ENCODE data around the gene PTPRR.

DNA sequence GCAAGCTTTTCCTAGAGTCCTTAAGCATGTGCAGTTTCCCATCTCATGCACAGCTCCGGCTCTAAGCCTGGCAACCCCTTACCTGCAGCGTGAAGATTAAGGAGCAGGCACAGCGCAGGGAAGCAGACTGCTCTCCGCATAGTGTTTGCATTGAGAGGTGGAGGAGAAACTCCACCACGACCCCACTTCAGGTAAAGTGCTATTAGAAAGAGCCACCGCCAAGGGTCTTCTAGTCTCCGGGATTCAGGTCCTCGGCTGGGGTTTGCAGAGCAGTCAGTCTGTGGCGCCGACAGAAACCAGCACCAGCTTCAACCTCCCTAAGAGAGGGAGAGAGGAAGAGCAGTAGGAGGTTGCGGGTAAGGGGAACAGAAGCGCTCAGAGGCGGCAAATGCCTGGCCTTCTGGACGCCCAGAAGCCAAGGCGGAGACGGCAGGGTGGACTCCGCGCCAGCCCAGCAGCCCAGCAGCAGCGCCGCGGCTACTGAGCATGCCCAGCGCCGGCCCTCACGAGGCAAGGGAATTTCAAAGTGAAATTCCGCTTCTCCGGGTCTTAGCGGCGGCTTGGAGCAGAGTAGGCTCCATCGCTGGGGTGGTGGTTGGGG is at the start of gene PTPRR:
- TF ChIP-seq, protein P1, sequence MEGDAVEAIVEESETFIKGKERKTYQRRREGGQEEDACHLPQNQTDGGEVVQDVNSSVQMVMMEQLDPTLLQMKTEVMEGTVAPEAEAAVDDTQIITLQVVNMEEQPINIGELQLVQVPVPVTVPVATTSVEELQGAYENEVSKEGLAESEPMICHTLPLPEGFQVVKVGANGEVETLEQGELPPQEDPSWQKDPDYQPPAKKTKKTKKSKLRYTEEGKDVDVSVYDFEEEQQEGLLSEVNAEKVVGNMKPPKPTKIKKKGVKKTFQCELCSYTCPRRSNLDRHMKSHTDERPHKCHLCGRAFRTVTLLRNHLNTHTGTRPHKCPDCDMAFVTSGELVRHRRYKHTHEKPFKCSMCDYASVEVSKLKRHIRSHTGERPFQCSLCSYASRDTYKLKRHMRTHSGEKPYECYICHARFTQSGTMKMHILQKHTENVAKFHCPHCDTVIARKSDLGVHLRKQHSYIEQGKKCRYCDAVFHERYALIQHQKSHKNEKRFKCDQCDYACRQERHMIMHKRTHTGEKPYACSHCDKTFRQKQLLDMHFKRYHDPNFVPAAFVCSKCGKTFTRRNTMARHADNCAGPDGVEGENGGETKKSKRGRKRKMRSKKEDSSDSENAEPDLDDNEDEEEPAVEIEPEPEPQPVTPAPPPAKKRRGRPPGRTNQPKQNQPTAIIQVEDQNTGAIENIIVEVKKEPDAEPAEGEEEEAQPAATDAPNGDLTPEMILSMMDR (IDR thresholded peaks at IDR 0.05) = no peak
- TF ChIP-seq POLR2AphosphoS5 (IDR thresholded peaks at IDR 0.05) (no peak), POLR2A (IDR thresholded peaks at IDR 0.05) (no peak)

Measured in stomach (tissue), 4 donors.